ENCODE results near the gene OR2V2. TPM values are rescaled to one million over a fixed set of nuclear protein-coding genes. Genes with fewer than 3 reads are reported as not detected.
"Not testable (repeated sequence)": the region's sequence is repeated elsewhere in the genome, so short reads cannot be mapped to it uniquely, and the experiment has no call there.

OR2V2 gene
- total and polyA plus RNA-seq, 4 donors = 0.06 TPM; not detected in 3

DNA sequence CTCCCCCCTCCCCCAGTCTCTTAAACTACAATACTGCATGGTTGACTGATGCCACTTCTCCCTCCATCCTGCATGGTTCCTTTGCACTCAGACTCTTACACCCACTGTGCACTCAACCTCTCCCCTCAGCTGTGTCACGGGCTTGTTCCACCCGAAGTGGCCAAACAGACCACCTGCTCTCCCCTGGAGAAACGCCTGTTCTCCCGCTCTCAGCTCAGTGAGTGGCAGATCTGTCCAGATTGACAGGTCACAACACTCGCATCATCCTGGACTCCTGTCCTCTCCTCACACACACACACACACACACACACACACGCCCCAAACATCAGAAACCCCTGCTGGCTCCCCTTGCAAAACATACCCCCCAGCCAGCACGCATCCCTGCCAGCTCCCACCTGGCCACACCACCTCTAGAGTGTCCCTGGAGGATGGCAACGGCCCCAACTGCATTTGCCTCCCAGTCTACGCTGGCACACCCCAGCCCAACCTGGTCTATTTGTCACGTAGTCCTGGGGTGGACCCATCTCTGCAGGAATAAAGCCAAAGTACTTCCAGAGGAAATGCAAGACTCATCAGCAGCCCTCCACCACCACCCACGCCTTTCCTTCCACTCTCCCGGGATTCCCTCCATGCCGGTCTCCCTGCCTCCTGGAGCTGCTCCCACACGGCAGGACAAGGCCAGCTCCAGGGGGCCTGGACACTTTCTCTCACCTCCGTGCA, 19.3 kb upstream of the OR2V2 start:
- Histone ChIP-seq H3K27ac (ENCODE audit: low read depth, low read length) (no peak overlapping the region), H3K36me3 (ENCODE audit: control insufficient read depth, insufficient read depth, low read length) (no peaks in the 10 kb centered on the region), H3K4me3 (ENCODE audit: low read depth, low read length) (no peak overlapping the region), H3K9me3 (ENCODE audit: control insufficient read depth, insufficient read depth, low read length) (no peaks in the 10 kb centered on the region), H3K4me1 (ENCODE audit: control insufficient read depth, insufficient read depth, low read length) (no peaks in the 10 kb centered on the region), H3K27me3 (ENCODE audit: control insufficient read depth, insufficient read depth, low read length) (peaks cover 3% of the 10 kb centered on the region)
- DNase-seq (ENCODE audit: low read depth in 4 of 6, low spot score in 6 of 6) = no peak
- 80% methylated on average over 15 of the region's 15 CpGs for WGBS (ENCODE audit: insufficient coverage)

DNA sequence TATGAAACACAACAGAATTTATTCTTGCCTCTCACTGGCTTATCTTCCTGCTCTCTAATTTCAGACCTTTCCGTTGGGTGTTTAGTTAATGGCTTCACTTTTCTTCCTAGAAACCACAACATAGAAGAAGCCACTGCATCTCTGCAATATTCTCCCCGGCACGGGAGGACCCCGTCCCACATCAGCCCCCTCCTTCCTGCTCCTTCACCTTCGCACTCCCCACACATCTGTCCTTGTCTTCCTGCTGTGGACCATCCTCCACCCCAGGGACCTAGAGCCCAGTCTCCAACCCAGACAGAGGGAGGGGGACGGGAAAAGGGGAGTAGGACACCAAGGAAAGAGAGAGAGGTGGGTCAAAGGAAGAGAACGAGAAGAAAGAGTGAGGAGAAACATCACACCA, 17.8 kb upstream of the OR2V2 start:
- H3K9me3 ChIP-seq (ENCODE audit: control insufficient read depth, insufficient read depth, low read length) = no peaks in the 10 kb centered on the region
- peaks cover 3% of the 10 kb centered on the region for H3K27me3 ChIP-seq (ENCODE audit: control insufficient read depth, insufficient read depth, low read length)
- H3K4me3 ChIP-seq (ENCODE audit: low read depth, low read length) = no peak overlapping the region
- H3K4me1 ChIP-seq (ENCODE audit: control insufficient read depth, insufficient read depth, low read length) = no peaks in the 10 kb centered on the region
- no peak overlapping the region for H3K27ac ChIP-seq (ENCODE audit: low read depth, low read length)
- no peaks in the 10 kb centered on the region for H3K36me3 ChIP-seq (ENCODE audit: control insufficient read depth, insufficient read depth, low read length)
- 64% methylated on average over 3 of the region's 7 CpGs for WGBS (ENCODE audit: insufficient coverage)
- no peak for DNase-seq (ENCODE audit: low read depth in 4 of 6, low spot score in 6 of 6)

DNA sequence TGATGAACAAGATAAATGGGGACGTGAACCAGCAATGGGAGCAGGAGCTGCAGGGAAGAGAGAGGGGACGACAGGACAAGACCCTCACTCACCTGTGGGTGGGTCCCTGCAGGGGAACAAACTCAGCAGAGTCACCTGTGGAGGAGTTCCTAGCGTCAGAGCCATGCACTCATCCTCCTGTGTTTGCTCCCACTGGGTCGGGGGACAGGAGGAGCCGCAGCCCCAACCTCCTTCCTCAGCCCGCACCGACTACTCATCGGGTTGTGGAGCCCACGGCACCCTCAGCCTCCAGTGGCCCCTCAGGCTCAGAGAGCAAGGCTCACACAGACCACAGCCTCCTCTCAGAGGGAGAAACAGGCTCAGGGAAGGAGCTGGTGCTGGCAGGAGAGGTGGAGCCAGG, 17.3 kb upstream of the OR2V2 start:
- 76% methylated on average over 6 of the region's 9 CpGs for WGBS (ENCODE audit: insufficient coverage)
- not testable (repeated sequence) for H3K4me1 ChIP-seq (ENCODE audit: control insufficient read depth, insufficient read depth, low read length); DNase-seq (ENCODE audit: low read depth in 4 of 6, low spot score in 6 of 6); H3K27me3 ChIP-seq (ENCODE audit: control insufficient read depth, insufficient read depth, low read length); H3K4me3 ChIP-seq (ENCODE audit: low read depth, low read length); H3K9me3 ChIP-seq (ENCODE audit: control insufficient read depth, insufficient read depth, low read length); H3K27ac ChIP-seq (ENCODE audit: low read depth, low read length); H3K36me3 ChIP-seq (ENCODE audit: control insufficient read depth, insufficient read depth, low read length)

DNA sequence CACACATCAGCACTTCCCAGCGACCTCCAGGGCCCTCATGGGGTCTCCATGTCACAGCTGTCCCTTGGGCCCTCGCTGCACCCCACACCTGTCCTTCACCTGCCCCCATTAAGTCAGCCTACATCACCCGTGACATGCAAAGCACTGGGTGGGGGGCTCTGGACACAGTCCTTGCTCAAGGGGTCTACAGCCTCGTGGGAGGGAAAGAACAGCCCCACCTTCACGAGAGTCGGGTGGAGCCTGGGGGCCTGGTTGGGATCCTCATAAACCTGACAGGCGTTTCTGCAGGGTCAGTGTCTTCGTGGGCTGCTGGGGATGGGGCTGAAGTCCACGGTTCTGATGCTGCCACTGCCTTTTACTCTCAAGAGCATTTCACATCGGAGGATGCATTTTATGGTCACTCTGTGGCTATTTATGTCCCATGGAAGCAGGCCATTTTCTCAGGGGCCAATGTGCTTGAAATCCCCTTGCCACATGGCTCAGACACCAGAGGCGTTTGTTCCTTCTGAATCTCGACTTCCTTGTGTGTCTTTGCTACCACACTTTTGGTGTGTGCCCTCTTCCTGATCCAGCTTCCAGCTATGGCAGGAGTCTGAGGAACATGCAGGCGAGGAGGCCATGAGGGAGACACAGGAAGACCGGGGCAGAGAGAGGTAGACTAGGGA, 16.4 kb upstream of the OR2V2 start, which contains the start of gene OR2V1:
OR2V1 (minus strand) TSS at position 338 of the 665 bp plus-strand sequence. CDS start 5,865 bp downstream, outside the sequence.
- Histone ChIP-seq H3K27me3 (ENCODE audit: control insufficient read depth, insufficient read depth, low read length) (peaks cover 3% of the 10 kb centered on the region), H3K4me1 (ENCODE audit: control insufficient read depth, insufficient read depth, low read length) (no peaks in the 10 kb centered on the region)
- 73% methylated on average over 12 of the region's 14 CpGs for WGBS (ENCODE audit: insufficient coverage)

DNA sequence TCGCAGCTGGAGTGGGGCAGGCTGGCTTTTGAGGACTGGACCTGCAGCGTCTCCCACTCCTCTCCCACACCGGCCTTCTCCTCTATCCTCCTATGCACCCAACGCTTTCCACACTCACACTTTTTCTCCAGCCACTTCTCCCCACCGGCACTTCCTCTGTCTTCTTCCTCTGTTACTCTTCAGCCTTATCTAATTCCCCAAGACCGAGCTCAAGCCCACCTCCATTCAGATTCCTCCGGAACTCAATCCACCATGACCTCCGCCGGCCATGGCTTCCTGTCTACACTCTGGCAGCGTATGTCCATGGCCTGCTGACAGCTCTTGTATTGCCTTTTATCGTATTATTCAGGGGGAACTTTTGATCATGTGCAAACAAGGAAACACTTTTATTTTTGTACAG, 15.9 kb upstream of the OR2V2 start:
- Histone ChIP-seq H3K4me1 (ENCODE audit: control insufficient read depth, insufficient read depth, low read length) (no peaks in the 10 kb centered on the region), H3K9me3 (ENCODE audit: control insufficient read depth, insufficient read depth, low read length) (no peaks in the 10 kb centered on the region), H3K4me3 (ENCODE audit: low read depth, low read length) (no peak overlapping the region), H3K27ac (ENCODE audit: low read depth, low read length) (no peak overlapping the region), H3K36me3 (ENCODE audit: control insufficient read depth, insufficient read depth, low read length) (no peaks in the 10 kb centered on the region), H3K27me3 (ENCODE audit: control insufficient read depth, insufficient read depth, low read length) (peaks cover 3% of the 10 kb centered on the region)
- WGBS (ENCODE audit: insufficient coverage) = 83% methylated on average over 9 of the region's 11 CpGs
- no peak for DNase-seq (ENCODE audit: low read depth in 4 of 6, low spot score in 6 of 6)

More for the DNA sequence above, 16.4 kb upstream of the OR2V2 start, which contains the start of gene OR2V1:
- Histone ChIP-seq H3K36me3 (ENCODE audit: control insufficient read depth, insufficient read depth, low read length) (no peaks in the 10 kb centered on the region), H3K9me3 (ENCODE audit: control insufficient read depth, insufficient read depth, low read length) (no peaks in the 10 kb centered on the region), H3K4me3 (ENCODE audit: low read depth, low read length) (no peak within 1 kb of the TSS), H3K27ac (ENCODE audit: low read depth, low read length) (no peak within 1 kb of the TSS)
- no peak for DNase-seq (ENCODE audit: low read depth in 4 of 6, low spot score in 6 of 6)

DNA sequence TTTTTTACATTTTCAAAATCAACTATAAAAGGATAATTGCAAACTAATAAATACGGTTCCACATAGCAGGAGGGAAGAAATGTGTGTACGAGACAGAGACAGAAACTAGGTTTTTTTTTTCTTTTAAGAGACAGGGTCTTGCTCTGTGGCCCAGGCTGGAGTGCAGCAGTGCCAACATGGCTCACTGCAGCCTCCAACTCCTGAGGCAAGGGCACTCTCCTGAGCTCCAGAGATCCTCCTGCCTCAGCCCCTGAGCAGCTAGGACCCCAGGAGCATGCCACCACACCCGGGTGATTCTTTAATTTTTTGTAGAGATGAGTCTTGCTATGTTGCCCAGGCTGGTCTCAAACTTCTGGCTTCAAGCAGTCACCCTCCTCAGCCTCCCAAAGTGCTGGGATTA, 14.3 kb upstream of the OR2V2 start:
- WGBS (ENCODE audit: insufficient coverage) = 100% methylated on average over 1 of the region's 3 CpGs
- Histone ChIP-seq H3K4me3 (ENCODE audit: low read depth, low read length) (no peak overlapping the region), H3K27me3 (ENCODE audit: control insufficient read depth, insufficient read depth, low read length) (peaks cover 3% of the 10 kb centered on the region), H3K4me1 (ENCODE audit: control insufficient read depth, insufficient read depth, low read length) (no peaks in the 10 kb centered on the region), H3K9me3 (ENCODE audit: control insufficient read depth, insufficient read depth, low read length) (no peaks in the 10 kb centered on the region), H3K36me3 (ENCODE audit: control insufficient read depth, insufficient read depth, low read length) (no peaks in the 10 kb centered on the region), H3K27ac (ENCODE audit: low read depth, low read length) (no peak overlapping the region)
- DNase-seq (ENCODE audit: low read depth in 4 of 6, low spot score in 6 of 6) = no peak

DNA sequence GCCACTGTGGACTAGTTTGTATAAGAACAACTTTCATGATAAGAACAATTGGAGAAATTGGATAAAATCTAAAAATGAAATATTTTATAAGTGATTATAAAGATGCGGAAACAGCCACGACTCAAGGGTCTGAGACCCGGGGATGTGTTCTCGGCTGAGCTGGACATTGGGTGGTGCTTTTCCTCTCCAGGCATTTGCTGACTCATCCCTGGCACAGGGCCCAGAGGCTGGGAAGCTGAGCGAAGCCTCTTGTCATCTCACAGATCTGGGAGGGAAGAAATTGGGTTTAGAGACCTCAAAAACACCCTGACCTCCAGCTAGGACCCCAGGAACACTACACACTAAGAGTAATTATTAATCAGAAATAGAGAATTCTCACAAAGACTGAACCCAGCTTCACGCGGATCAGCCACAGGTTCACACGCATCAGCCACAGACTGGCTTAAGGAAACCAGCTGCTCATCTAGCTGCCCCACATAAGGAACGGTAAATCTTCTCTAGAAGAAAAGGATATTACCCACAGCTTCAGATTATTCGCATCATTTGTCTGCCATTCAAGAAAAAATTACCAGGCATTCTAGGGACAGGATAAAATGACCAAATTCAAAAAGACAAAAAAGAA, 13.7 kb upstream of the OR2V2 start:
- peaks cover 3% of the 10 kb centered on the region for H3K27me3 ChIP-seq (ENCODE audit: control insufficient read depth, insufficient read depth, low read length)
- H3K36me3 ChIP-seq (ENCODE audit: control insufficient read depth, insufficient read depth, low read length) = no peaks in the 10 kb centered on the region
- no peak for DNase-seq (ENCODE audit: low read depth in 4 of 6, low spot score in 6 of 6)
- 76% methylated on average over 4 of the region's 10 CpGs for WGBS (ENCODE audit: insufficient coverage)
- no peak overlapping the region for H3K4me3 ChIP-seq (ENCODE audit: low read depth, low read length)
- H3K4me1 ChIP-seq (ENCODE audit: control insufficient read depth, insufficient read depth, low read length) = no peaks in the 10 kb centered on the region
- H3K27ac ChIP-seq (ENCODE audit: low read depth, low read length) = no peak overlapping the region
- no peaks in the 10 kb centered on the region for H3K9me3 ChIP-seq (ENCODE audit: control insufficient read depth, insufficient read depth, low read length)

DNA sequence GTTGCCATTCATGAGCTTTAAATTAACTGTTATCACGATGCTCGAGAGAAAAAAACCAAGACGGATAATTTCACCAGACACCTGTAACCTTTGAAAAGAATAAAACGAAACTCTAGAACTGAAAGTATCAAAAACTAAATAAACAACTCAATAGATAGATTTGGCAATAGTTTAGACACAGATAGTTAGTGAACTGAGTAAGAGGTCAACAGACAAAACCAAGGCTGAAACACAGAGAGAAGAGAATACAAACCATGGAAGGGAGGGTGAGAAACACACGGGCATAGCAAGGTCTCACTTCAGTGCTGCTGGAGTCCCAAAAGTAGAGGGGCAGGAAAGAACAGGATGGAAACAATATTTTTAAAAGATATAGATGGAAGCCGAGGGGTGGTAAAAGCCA, 13.1 kb upstream of the OR2V2 start:
- Histone ChIP-seq H3K27me3 (ENCODE audit: control insufficient read depth, insufficient read depth, low read length) (peaks cover 3% of the 10 kb centered on the region), H3K9me3 (ENCODE audit: control insufficient read depth, insufficient read depth, low read length) (no peaks in the 10 kb centered on the region), H3K27ac (ENCODE audit: low read depth, low read length) (no peak overlapping the region), H3K4me1 (ENCODE audit: control insufficient read depth, insufficient read depth, low read length) (no peaks in the 10 kb centered on the region), H3K4me3 (ENCODE audit: low read depth, low read length) (no peak overlapping the region), H3K36me3 (ENCODE audit: control insufficient read depth, insufficient read depth, low read length) (no peaks in the 10 kb centered on the region)
- 60% methylated on average over 1 of the region's 6 CpGs for WGBS (ENCODE audit: insufficient coverage)
- DNase-seq (ENCODE audit: low read depth in 4 of 6, low spot score in 6 of 6) = no peak

DNA sequence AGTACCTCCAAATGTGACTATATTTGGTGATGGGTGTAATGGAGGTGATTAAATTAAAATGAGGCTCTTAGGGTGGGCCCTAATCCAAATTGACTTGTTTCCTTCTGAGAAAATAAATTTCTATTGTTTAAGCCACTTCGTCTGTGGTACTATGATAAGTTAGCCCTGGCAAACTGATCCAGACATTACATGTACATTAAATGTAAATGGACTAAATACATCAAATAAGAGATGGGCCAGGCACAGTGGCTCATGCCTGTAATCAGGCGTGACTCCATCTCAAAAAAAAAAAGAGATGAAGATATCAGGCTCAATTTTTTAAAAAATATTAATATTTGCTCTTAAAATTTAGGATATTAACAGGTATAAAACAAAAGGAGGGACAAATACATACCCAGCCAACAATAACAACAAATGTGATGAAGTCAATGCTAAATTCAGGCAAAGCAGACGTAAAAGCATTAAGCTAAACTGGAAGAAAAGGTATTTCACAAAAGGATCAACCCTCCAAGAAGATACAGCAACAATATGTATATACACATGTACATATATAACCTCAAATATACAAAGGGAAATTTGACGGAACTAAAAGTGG, 10.9 kb upstream of the OR2V2 start:
- WGBS (ENCODE audit: insufficient coverage) = no CpG with 5 or more reads among the region's 4 CpGs
- Histone ChIP-seq H3K4me1 (ENCODE audit: control insufficient read depth, insufficient read depth, low read length) (no peaks in the 10 kb centered on the region), H3K27me3 (ENCODE audit: control insufficient read depth, insufficient read depth, low read length) (peaks cover 3% of the 10 kb centered on the region), H3K9me3 (ENCODE audit: control insufficient read depth, insufficient read depth, low read length) (no peaks in the 10 kb centered on the region), H3K27ac (ENCODE audit: low read depth, low read length) (no peak overlapping the region), H3K36me3 (ENCODE audit: control insufficient read depth, insufficient read depth, low read length) (no peaks in the 10 kb centered on the region), H3K4me3 (ENCODE audit: low read depth, low read length) (no peak overlapping the region)
- DNase-seq (ENCODE audit: low read depth in 4 of 6, low spot score in 6 of 6) = no peak
